SKM-1 treated with dmso at 0.1 percent for 144 hours (cell line): Measurements from ENCODE around the gene ZNF792.
"Not testable (repeated sequence)": the region's sequence is repeated elsewhere in the genome, so short reads cannot be mapped to it uniquely, and the experiment has no call there.

Experiments
- DNase-seq: peaks from one replicate; lab custom pipeline; 2025; ENCODE audit not compliant: unreplicated experiment; lab: John Stamatoyannopoulos, UW

The ZNF792 gene

GRCh38 chr19:34972163-34972705 is 8.2 kb upstream of the ZNF792 start:
- DNase-seq: no peak

GRCh38 chr19:34970185-34970780 is 6.3 kb upstream of the ZNF792 start:
- not testable (repeated sequence) for DNase-seq

GRCh38 chr19:34969721-34970120 is 5.7 kb upstream of the ZNF792 start:
- DNase-seq: no peak

DNA sequence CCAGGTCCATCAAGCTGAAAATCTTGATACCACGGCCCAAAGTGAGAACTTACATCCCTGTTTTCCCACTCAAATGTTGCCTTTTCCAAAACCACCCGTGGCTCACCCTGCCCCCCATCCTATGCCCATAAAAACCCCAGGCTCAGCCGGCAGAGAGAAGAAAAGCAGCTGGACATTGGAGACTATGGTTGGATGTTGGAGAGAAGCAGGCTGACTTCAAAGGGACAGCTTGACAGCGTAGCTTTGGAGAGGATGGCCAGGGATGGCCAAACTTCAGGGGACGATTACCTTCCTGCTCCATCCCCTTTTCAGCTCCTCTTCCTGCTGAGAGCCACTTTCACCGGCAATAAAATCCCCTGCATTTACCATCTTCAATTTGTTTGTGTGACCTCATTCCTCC is 3.5 kb upstream of the ZNF792 start:
- no peak for DNase-seq

- not testable (repeated sequence) for DNase-seq
Measured at GRCh38 chr19:34965505-34965904, 1.5 kb upstream of the ZNF792 start.

DNA sequence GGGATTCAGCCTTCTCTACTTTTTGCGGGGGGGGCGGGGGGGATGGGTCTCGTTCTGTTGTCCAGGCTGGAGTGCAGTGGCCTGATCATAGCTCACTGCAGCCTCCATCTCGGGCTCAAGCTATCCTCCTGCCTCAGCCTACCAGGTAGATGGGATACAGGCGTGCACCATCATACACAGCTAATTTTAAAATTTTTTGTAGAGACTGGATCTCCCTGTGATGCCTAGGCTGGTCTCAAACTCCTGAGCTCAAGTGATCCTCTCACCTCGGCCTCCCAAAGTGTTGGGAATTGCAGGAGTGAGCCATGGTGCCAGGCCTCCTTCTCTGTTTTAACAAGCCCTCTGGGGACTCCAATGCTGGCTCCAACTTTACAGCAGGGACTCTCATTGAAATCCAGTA is 569 bp upstream of the ZNF792 start:
- no peak for DNase-seq

- DNase-seq: no peak
Measured at GRCh38 chr19:34962687-34963572, 1.1 kb downstream of the ZNF792 start.

DNA sequence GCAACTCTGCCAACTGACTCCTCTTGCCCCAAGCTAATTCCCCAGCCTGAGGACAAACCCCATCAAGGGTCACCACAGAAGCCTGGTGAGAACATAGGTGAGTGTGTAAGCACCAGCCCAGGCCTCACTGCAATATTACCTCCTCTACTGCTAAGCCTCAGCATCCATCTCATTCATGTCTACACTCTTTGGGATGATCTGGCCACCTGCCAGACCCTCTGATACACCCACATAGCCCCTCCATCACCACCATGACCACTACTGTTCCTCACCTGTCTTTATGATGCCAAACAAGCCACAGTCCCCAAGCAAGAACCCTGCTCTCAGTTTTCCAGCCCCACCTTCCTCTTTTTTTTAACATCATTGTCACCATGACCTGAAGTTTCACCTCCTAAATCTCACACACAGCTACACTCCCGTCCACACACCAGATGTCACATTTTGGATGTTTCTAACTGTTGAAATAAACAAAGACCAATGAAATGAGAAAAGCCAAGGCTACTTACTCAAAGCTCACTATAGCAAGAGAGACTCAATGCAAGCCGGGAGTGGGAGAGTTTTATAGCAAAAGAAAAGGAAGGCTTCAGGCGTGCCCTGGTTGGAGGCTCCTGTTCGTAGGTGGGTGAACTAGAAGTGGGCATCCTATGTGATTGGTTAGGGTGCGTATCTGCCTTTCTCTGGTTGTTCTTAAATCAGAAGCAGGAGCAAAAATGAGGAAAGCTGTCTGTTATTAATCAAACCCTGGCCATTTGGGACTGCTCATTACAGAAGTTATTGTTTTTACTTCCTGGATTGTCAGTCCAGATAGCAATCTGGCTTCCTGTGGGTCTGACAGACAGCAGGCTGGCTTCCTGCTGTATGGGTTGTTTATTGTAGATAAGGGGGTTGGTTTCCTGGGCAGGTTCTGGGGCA is 2.0 kb downstream of the ZNF792 start:
- DNase-seq: no peak

- no peak for DNase-seq
Measured at GRCh38 chr19:34960940-34961679, 2.9 kb downstream of the ZNF792 start.

DNA sequence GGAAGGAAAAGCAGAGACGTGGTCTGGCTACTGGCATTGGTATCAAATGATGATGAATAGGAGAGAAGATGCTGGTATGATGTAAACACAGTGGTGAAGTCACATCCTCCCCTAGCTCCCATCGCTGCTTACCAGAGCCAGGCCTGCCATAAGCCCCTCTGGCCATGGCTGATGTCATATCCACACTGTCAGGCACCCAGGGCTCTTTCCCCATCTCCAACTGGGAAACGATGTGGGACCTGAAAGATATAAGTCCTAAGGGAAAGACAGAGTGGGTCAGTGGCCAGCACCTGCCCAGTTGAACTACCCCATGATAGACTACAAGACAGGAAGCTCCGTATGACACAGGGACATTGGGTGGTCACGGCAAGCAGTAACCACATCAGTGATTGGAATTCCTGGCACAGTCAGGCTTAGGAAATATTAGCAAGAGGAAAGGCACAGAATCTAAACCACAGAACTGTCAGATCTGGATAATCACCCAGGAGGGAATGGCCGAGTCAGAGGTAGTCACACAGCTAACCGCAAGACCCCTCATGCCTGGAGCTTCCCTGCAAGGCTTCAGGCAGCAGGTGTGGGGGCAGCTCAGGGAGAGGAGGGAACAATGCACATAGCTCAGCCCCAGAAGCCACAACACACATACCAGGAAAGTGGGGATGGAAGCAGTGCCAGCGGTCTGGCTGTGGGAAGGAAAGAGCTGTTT is 3.8 kb downstream of the ZNF792 start:
- no peak for DNase-seq

GRCh38 chr19:34959021-34959420 is 5.0 kb downstream of the ZNF792 start:
- DNase-seq: no peak

DNA sequence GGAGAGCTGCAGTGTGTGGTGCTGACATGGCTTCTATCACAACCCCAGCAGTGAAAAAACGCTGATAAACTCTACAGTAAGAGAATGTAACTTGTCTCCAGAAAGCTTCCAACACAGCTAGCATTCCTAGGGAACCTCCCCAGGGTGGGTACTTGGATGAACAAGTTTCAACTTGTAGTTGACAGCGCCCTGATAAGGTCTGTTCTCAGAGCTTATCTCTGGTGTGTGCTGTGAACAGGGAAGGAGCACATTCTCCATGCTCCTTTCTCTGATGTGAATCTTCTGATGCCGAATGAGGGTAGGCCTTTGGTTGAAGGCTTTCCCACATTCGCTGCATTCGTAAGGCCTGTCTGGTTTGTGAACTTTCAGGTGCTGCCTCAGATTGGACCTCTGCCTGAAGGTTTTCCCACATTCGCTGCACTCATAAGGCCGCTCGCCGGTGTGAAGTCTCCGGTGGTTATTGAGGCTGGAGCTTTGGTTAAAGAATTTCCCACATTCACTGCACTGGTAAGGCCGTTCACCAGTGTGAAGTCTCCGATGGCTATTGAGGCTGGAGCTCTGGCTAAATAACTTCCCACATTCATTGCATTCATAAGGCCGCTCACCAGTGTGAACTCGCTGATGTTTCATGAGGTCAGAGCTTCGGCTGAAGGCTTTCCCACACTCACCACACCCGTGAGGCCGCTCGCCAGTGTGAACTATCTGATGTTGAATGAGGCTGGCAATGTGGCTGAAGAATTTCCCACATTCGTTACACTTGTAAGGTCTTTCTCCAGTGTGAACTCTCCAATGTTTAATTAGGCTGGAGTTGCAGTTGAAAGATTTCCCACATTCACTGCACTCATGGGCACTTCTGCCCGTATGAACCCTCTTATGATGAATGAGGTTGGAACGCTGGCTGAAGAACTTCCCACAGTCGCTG is 5.9 kb downstream of the ZNF792 start:
- no peak for DNase-seq

- no peak for DNase-seq
Measured at GRCh38 chr19:34953092-34953491, 10.9 kb downstream of the ZNF792 start.

DNA sequence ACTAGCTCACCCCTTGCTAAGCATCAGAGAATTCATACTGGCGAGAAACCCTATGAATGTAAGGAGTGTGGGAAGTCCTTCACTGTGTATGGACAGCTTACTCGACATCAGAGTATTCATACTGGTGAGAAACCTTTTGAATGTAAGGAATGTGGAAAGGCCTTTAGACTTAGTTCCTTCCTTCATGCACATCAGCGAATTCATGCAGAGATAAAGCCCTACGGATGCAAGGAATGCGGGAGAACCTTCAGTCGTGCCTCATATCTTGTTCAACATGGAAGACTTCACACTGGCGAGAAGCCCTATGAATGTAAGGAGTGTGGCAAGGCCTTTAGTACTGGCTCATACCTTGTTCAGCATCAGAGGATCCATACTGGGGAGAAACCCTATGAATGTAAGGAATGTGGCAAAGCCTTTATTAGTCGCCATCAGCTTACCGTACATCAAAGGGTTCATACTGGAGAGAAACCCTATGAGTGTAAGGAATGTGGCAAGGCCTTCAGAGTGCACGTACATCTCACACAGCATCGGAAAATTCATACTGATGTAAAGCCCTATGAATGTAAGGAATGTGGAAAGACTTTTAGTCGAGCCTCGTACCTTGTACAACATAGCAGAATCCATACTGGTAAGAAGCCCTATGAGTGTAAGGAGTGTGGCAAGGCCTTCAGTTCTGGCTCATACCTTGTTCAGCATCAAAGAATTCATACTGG is 20.0 kb downstream of the ZNF792 start:
- no peak for DNase-seq

GRCh38 chr19:34938886-34939285 is 25.1 kb downstream of the ZNF792 start:
- no peak for DNase-seq

DNA sequence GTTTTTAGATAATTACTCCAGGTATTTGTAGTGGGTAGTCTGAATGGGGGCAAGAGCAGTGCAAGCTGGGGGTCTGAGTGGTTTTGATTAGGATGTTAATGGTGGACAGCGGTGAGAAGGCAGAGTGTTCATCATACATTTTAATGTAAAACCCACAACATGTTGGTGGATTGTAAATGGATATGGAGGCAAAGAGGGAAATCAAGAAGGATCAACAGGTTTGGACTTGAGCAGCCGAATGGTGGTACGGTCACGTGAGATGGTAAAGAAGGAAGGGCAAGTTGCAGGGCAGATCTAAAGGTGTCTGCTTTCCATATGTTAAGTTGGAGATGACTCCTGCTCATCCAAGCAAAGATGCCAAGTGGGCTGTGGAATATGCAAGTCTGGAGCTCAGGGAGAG is 27.8 kb downstream of the ZNF792 start:
- no peak for DNase-seq

- DNase-seq: no peak
Measured at GRCh38 chr19:34932494-34932893, 31.5 kb downstream of the ZNF792 start.

- DNase-seq: peak; percentile 62
Measured at GRCh38 chr19:34926685-34927375, 37.2 kb downstream of the ZNF792 start, which contains the start of gene ZNF30. ZNF30 (plus strand) TSS chr19:34926903; CDS start chr19:34929948, 3,045 bp downstream.
